Mesendoderm (in vitro differentiated cells): Measurements from ENCODE around the gene DYTN.

Experiments used
- DNase-seq: peaks from one replicate; pipeline ENCODE4 v3.0.0; 2013
- H2AK5ac ChIP-seq: 2 replicates; pipeline ENCODE4 v1.6.1; 2013; ENCODE audit warnings: low read length, inconsistent platforms
- H2BK120ac ChIP-seq: 2 replicates; pipeline ENCODE4 v1.6.1; 2013; ENCODE audit warnings: low read depth, mild to moderate bottlenecking, low read length, moderate library complexity, mixed read lengths
- H2BK15ac ChIP-seq: replicated peaks from 2 replicates; pipeline ENCODE4 v1.6.1; 2013; ENCODE audit warnings: low read depth, mild to moderate bottlenecking, moderate library complexity
- H2BK5ac ChIP-seq: 2 replicates; pipeline ENCODE4 v1.6.1; 2013; ENCODE audit warnings: low read length, inconsistent platforms
- H3K18ac ChIP-seq: 2 replicates; pipeline ENCODE4 v1.6.1; 2013; ENCODE audit warnings: mild to moderate bottlenecking, low read length, mixed read lengths
- H3K23ac ChIP-seq: one replicate; pipeline ENCODE4 v1.6.1; 2013; ENCODE audit warnings: low read length
- H3K27ac ChIP-seq: 2 replicates; pipeline ENCODE4 v1.5.1; 2013; ENCODE audit warnings: low read depth, mild to moderate bottlenecking, inconsistent platforms, low read length, moderate library complexity
- H3K27me3 ChIP-seq: 2 replicates; pipeline ENCODE4 v1.6.1; 2013; ENCODE audit warnings: low read length, control low read depth, mild to moderate bottlenecking, inconsistent platforms; ENCODE audit not compliant: insufficient read depth, poor library complexity
- H3K36me3 ChIP-seq: 2 replicates; pipeline ENCODE4 v1.6.1; 2013; ENCODE audit warnings: low read length, inconsistent platforms; ENCODE audit not compliant: control insufficient read depth, insufficient read depth
- H3K4ac ChIP-seq: one replicate; pipeline ENCODE4 v1.6.1; 2013; ENCODE audit warnings: low read depth, mild to moderate bottlenecking, low read length, moderate library complexity
- H3K4me1 ChIP-seq: 2 replicates; pipeline ENCODE4 v1.6.1; 2013; ENCODE audit warnings: low read depth, low read length, inconsistent platforms; ENCODE audit not compliant: control insufficient read depth
- H3K4me2 ChIP-seq: 2 replicates; pipeline ENCODE4 v1.6.1; 2013; ENCODE audit warnings: low read length
- H3K4me3 ChIP-seq: 2 replicates; pipeline ENCODE4 v1.5.1; 2013; ENCODE audit warnings: mild to moderate bottlenecking, low read length
- H3K56ac ChIP-seq: one replicate; pipeline ENCODE4 v1.6.1; 2013; ENCODE audit warnings: low read length
- H3K79me1 ChIP-seq: 2 replicates; pipeline ENCODE4 v1.6.1; 2013; ENCODE audit warnings: low read length, inconsistent platforms
- H3K79me2 ChIP-seq: 2 replicates; pipeline ENCODE4 v1.6.1; 2013; ENCODE audit warnings: mild to moderate bottlenecking, low read length; ENCODE audit not compliant: control insufficient read depth, insufficient read depth
- H3K9ac ChIP-seq: 2 replicates; pipeline ENCODE4 v1.6.1; 2013; ENCODE audit warnings: low read length, inconsistent platforms
- H4K5ac ChIP-seq: one replicate; pipeline ENCODE4 v1.6.1; 2013; ENCODE audit warnings: low read length
- H4K8ac ChIP-seq: one replicate; pipeline ENCODE4 v1.6.1; 2013; ENCODE audit warnings: low read depth, mild to moderate bottlenecking, control low read depth, low read length, moderate library complexity
- WGBS: extraction: QIAGEN DNeasy Blood & Tissue Kit; methylation state at CpG from one replicate; pipeline ENCODE4 v1.1.7; 2013; ENCODE audit warnings: low lambda C conversion rate, missing lambda C conversion rate; ENCODE audit not compliant: insufficient coverage; ENCODE audit errors: extremely low coverage; 5-methylcytosine and 5-hydroxymethylcytosine counted together

The DYTN gene

GRCh38 chr2:206670531-206671319 is 47.5 kb downstream of the DYTN start:
- Histone ChIP-seq H2BK5ac (no peak overlapping the region), H3K79me2 (no peaks in the 10 kb centered on the region), H4K8ac (no peak overlapping the region), H3K27ac (no peak overlapping the region), H2BK120ac (no peak overlapping the region), H3K9ac (no peak overlapping the region), H2AK5ac (no peak overlapping the region), H3K23ac (no peak overlapping the region), H3K79me1 (no peaks in the 10 kb centered on the region), H3K4me3 (no peak overlapping the region), H3K56ac (no peak overlapping the region), H3K27me3 (no peaks in the 10 kb centered on the region), H4K5ac (no peak overlapping the region), H2BK15ac (no peak overlapping the region), H3K36me3 (no peaks in the 10 kb centered on the region), H3K4ac (no peak overlapping the region), H3K18ac (no peak overlapping the region), H3K4me1 (no peaks in the 10 kb centered on the region), H3K4me2 (no peak overlapping the region)
- no peak for DNase-seq
- WGBS, result no CpG with 5 or more reads among the region's 7 CpGs

DNA sequence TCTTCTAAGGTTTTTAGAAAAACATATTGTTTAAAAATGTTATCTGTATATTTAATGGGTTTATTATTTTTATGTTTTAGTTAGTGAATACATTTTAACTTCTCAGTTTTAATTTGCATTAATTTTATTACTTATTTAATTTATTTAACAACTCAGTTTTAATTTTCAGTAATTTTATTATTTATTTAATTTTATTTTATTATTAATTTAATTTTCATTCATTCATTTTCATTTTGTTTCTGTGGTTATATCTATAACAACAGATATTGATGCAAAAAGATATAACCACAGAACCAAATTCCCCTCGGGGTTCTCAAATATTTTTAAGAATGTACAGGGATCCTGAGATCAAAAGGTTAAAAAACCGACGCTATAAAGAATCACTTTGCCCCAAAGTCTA is 52.9 kb downstream of the DYTN start:
- H2AK5ac ChIP-seq, result no peak overlapping the region
- no peak overlapping the region for H2BK120ac ChIP-seq
- no peak overlapping the region for H3K4ac ChIP-seq
- no peak overlapping the region for H4K5ac ChIP-seq
- no CpG with 5 or more reads among the region's 3 CpGs for WGBS
- H2BK5ac ChIP-seq, result no peak overlapping the region
- no peak overlapping the region for H3K56ac ChIP-seq
- no peak overlapping the region for H4K8ac ChIP-seq
- H3K27me3 ChIP-seq, result no peaks in the 10 kb centered on the region
- no peak overlapping the region for H3K4me3 ChIP-seq
- no peak overlapping the region for H3K27ac ChIP-seq
- H3K79me2 ChIP-seq, result no peaks in the 10 kb centered on the region
- no peaks in the 10 kb centered on the region for H3K36me3 ChIP-seq
- no peaks in the 10 kb centered on the region for H3K79me1 ChIP-seq
- no peak overlapping the region for H3K18ac ChIP-seq
- H3K4me2 ChIP-seq, result no peak overlapping the region
- no peak for DNase-seq
- H3K9ac ChIP-seq, result no peak overlapping the region
- no peak overlapping the region for H3K23ac ChIP-seq
- H3K4me1 ChIP-seq, result no peaks in the 10 kb centered on the region
- no peak overlapping the region for H2BK15ac ChIP-seq

- no CpG with 5 or more reads among the region's 1 CpG for WGBS
- Histone ChIP-seq H3K27me3 (no peaks in the 10 kb centered on the region), H3K4ac (no peak overlapping the region), H3K18ac (no peak overlapping the region), H3K36me3 (no peaks in the 10 kb centered on the region), H3K56ac (no peak overlapping the region), H3K79me1 (no peaks in the 10 kb centered on the region), H4K8ac (no peak overlapping the region), H2BK15ac (no peak overlapping the region), H3K4me2 (no peak overlapping the region), H3K9ac (no peak overlapping the region), H4K5ac (no peak overlapping the region), H3K27ac (no peak overlapping the region), H3K79me2 (no peaks in the 10 kb centered on the region), H2AK5ac (no peak overlapping the region), H3K4me1 (no peaks in the 10 kb centered on the region), H3K23ac (no peak overlapping the region), H3K4me3 (no peak overlapping the region), H2BK120ac (no peak overlapping the region), H2BK5ac (no peak overlapping the region)
- no peak for DNase-seq
Observed at GRCh38 chr2:206657087-206657486, 61.1 kb downstream of the DYTN start.

GRCh38 chr2:206647985-206648384 is 70.2 kb downstream of the DYTN start:
- Histone ChIP-seq H3K79me2 (no peaks in the 10 kb centered on the region), H3K4ac (no peak overlapping the region), H3K4me2 (no peak overlapping the region), H2BK120ac (no peak overlapping the region), H2AK5ac (no peak overlapping the region), H3K4me3 (no peak overlapping the region), H3K56ac (no peak overlapping the region), H2BK5ac (no peak overlapping the region), H3K79me1 (no peaks in the 10 kb centered on the region), H4K8ac (no peak overlapping the region), H3K18ac (no peak overlapping the region), H3K4me1 (no peaks in the 10 kb centered on the region), H3K27ac (no peak overlapping the region), H3K27me3 (no peaks in the 10 kb centered on the region), H4K5ac (no peak overlapping the region), H3K23ac (no peak overlapping the region), H3K36me3 (no peaks in the 10 kb centered on the region), H2BK15ac (no peak overlapping the region), H3K9ac (no peak overlapping the region)
- no peak for DNase-seq
- WGBS, result no CpG with 5 or more reads among the region's 1 CpG

DNA sequence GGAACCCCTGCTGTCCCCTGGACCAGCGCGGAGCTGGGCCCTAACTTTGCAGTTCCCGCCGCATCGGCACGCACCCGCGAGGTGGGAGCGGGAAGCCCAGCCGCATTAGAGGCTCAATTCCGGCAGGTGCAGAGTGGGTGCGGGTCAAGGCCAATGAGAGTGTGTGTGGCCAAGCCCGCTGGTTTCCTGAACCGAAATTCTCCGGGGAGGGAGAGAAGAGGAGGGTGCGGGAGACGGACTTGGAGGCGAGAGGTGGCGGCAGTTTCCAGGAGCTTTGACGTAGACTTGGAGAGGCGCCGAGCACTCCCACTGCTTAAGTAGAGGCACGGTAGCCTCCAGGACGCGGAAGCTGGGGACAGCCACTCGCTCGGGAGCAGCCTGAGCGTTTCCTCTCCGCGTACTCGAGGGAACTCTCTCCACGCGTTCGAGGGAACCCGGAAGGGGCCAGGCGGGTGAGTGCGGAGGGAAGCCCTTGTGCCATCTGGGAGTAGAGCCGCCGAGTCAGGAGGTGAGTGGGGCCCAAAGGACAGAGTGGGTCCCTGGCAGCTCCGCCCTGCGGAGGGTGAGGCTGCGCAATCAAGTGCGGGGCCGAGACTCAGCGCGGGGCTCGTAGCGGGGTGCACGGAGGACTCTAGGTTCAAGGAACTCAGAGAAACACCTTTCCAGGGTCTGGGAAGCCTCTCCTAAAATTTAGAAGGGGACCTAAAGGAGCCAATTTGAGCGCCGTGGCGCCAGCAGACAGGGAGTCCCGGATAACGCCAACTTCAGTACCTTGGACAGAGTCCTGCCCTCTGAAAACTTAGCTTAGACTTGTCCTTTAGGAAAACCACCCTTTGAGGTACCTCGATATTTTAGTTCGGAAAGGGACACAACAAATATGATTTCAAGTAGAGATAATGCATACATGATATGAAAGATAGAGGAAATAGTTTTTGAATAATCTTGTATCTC is 75.8 kb downstream of the DYTN start, which contains the start of gene FAM237A:
Gene FAM237A, plus strand, starts transcription at position 413 of the 951 bp plus-strand sequence. CDS start 1,750 bp downstream, outside the sequence.
- Histone ChIP-seq H3K56ac (no peak within 1 kb of the TSS), H3K18ac (no peak within 1 kb of the TSS), H3K4me2 (peak within 1 kb of the TSS; percentile 39), H3K4me1 (no peaks in the 10 kb centered on the region), H3K36me3 (no peaks in the 10 kb centered on the region), H3K4me3 (peak within 1 kb of the TSS; percentile 4), H4K5ac (no peak within 1 kb of the TSS), H3K79me1 (no peaks in the 10 kb centered on the region), H2BK120ac (no peak within 1 kb of the TSS), H3K79me2 (no peaks in the 10 kb centered on the region), H2BK15ac (no peak within 1 kb of the TSS), H2AK5ac (no peak within 1 kb of the TSS), H3K23ac (no peak within 1 kb of the TSS), H3K9ac (no peak within 1 kb of the TSS), H3K4ac (no peak within 1 kb of the TSS), H2BK5ac (no peak within 1 kb of the TSS), H3K27me3 (peaks cover 13% of the 10 kb centered on the region), H3K27ac (no peak within 1 kb of the TSS), H4K8ac (no peak within 1 kb of the TSS)
- WGBS, result no CpG with 5 or more reads among the region's 56 CpGs
- peak; percentile 82 for DNase-seq
